ENCODE results near the gene GALNT2. TPM values are rescaled to one million over a fixed set of nuclear protein-coding genes. Genes with fewer than 3 reads are reported as not detected.
A peak's percentile ranks its signal among the peaks of the same experiment; 100 is the strongest.

GALNT2 gene
- total RNA-seq = 35.7 and 49.8 TPM in 2 replicates

DNA sequence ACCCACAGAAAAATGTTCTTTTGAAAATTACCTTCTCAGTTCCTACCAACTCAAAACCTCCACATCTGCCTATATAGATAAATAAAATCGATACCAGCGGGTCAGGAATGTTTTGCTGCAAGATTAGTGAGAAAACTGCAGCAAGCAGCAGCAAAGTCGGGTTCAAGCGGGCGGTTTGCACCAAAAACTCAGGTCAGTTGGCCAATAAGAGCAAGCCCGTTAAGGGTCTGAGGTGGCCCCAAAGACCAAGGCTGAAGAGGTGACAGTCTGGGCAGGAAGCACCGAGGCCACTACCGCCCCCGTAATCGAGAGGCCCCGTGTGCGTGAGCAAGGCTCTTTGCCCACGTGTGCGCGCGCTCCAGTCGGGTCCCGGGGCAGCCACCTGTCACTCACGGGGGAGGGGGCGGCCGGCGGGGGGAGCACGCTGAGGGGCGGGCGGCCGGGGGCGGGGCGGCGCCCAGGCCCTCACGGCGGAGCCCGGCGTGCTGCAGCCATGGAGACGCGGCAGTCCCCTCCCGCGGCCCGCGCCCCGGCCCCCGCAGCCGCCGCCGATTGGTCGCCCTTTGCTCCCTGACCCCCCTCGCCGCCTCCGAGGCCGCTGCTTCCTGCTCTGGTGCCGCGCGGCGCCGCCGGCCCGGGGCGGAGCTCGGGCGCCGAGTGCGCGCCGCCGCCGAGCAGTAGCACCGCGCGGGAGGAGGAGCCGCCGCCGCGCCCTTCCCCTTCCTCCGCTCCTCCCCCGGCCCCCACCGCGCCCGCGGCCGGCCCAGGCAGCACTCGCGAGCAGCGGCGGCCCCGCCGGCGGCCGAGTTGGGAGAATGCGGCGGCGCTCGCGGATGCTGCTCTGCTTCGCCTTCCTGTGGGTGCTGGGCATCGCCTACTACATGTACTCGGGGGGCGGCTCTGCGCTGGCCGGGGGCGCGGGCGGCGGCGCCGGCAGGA, at the start of gene GALNT2:
Gene GALNT2 (plus strand): TSS at position 773 of the 939 bp plus-strand sequence. CDS start 43 bp downstream, at position 816.
- peak; percentile 87 to 89 for DNase-seq (ENCODE audit: low read depth in 2 of 2)

DNA sequence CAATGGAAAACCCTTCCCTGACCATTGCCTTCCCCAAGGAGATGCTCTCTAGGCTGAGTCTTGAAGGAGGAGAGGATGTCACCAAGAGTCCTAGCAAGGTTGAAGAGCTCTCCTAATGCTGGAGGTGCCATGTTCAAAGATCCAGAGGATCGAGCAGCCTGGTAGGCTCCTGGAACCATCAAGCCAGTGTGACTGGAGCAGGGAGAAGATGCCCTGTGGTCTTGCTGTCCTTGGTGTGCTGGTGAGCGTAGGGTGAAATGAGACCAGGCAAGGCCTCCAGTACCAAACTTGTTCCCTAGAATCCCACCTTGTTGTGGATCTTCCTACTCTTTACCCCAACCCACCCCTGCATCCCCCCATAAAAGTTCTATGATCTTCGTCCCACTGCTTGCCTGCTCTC, 46.6 kb upstream of the GALNT2 start:
- no peak for DNase-seq (ENCODE audit: low read depth in 2 of 2)

DNA sequence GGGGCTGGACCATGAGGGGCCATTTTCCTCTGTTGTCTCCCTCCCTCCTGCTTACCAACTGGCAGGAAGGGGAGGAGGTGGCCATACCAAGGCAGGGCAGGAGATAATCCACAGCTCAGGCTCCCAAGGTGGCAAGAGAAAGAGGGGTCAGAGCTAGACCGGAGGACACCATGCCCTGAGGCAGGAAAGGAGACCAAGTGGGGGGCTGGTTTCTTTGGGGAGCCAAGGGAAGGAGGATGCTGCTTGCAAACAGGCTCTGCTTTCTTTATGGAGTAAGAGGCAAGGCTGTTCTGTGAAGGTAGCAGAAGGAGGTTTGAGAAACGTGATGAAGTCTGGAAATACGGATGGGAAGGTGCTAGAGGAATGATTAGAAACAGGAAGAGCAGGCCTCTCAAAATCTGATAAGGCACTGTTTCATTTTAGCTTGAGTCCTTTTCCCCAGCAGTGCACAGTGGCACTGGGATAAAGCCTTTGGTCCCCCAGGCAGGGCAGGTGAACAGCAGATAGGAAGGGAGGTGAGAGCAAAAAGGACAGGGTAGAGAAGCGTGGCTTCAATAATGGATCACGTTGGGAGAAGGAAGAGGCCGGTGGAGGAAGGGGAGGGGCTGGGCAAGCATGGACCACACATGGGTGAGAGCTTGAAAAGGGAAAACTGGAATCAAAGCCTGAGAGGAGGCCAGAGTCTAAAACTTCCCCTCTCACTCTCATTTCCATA, 44.2 kb upstream of the GALNT2 start:
- DNase-seq (ENCODE audit: low read depth in 2 of 2) = no peak

DNA sequence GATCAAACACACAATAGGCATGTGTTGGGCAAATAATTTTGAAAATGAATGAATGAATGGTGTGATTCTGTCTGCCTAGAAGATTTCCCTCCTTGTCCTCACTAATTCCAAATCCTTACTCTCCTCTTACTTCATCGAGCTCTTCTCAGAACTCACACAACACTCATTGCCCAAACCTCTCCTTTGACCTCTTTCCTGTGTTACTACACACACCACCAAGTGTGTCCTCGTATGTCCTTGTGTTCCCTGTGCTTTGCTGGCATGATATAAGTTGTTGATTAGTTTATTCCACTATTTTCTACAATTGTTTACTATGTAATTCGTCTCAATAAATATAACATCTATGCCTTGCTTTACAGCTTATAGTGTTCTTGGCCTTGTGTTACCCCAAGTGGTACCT, 41.4 kb upstream of the GALNT2 start:
- no peak for DNase-seq (ENCODE audit: low read depth in 2 of 2)

DNA sequence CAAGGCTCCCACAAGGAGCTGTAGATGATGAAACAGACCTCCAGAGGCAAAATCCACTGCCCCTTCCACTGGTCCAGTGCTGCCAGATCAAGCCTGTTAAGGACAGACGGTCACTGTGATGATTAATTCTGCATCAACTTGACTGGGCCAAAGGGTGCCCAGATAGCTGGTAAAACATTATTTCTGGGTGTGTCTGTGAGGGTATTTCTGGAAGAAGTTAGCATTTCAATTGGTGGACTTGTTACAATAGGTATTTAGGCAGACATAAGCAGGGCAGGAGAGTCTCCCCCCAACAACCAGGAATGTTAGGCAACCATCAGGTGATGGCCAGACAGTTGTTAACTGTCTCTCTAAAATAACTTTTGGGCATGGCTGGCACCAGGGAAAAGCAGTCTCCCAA, 40.9 kb upstream of the GALNT2 start:
- no peak for DNase-seq (ENCODE audit: low read depth in 2 of 2)

DNA sequence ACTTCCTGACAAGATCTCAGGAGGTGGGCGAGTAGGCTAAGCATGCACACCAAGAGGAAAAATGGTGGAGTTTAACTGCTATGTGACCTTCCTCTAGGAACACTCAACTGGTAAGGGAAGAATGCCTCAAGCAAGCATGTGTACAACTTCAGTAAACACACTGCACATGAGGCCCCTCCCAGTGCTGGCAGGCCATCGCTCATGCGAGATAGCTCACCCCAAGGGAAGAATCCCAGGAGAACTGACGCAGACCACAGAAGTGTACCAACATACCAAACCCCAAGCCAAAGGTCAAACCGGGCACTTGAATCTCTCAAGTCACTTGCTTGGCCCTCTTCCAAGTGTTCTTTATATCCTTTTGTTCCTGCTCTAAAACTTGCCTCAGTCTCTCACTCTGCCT, 40.5 kb upstream of the GALNT2 start:
- DNase-seq (ENCODE audit: low read depth in 2 of 2) = no peak

DNA sequence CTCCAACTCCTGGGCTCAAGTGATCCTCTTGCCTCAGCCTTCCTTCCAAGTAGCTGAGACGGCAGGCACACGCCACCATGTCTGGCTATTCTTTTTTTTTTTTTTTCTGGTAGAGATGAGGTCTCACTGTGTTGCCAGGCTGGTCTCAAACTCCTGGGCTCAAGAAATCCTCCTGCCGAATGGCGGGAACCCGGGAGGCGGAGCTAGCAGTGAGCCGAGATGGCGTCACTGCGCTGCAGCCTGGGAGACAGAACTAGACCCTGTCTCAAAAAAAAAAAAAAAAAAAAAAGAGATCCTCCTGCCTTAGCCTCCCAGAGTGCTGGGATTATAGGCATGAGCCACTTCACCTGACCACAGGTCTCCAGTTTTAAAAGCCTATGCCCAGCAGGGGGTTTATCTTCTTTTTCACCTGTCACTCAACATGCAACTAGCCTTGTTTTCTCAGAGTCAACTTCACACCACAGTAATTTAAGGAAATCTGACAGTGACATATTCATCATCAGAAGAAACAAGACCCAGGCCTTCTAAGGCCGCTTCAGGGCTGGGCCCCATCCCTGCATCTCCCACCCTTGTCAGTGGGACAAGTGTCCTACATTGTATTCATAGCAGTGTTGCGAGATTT, 38.3 kb upstream of the GALNT2 start:
- no peak for DNase-seq (ENCODE audit: low read depth in 2 of 2)

DNA sequence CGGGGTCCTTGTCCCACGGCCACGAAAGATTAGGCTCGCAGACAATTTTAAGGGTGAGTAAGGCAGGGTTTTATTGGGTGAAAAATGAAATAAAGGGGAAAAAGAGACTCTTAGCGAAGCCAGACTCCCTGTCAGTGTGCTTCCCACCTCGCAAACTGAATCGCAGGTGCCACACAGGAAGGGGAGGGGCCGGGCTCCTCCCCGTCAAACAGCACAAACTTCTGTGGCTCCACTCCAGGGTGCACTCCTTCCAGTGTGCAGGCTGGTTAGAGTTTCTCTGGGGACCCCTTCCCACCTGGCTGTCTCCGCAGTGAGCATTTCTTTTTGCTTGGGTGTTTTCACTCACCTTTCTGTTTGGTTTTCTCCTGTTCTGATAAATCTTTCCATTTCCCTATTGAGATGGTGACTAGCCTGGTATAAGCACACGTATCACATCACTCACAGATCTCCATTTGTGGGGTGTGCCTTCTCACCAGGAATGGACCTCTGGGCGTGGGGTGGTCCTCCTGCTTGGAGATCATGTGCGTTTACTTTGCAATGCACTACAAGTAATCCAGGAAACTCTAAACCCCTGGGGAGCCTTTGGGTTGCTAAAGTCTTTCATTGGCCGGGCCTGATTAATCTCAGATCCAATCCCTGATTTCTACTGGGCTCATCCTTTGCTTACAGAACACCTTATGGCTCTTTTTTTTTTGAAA, 37.6 kb upstream of the GALNT2 start:
- no peak for DNase-seq (ENCODE audit: low read depth in 2 of 2)

DNA sequence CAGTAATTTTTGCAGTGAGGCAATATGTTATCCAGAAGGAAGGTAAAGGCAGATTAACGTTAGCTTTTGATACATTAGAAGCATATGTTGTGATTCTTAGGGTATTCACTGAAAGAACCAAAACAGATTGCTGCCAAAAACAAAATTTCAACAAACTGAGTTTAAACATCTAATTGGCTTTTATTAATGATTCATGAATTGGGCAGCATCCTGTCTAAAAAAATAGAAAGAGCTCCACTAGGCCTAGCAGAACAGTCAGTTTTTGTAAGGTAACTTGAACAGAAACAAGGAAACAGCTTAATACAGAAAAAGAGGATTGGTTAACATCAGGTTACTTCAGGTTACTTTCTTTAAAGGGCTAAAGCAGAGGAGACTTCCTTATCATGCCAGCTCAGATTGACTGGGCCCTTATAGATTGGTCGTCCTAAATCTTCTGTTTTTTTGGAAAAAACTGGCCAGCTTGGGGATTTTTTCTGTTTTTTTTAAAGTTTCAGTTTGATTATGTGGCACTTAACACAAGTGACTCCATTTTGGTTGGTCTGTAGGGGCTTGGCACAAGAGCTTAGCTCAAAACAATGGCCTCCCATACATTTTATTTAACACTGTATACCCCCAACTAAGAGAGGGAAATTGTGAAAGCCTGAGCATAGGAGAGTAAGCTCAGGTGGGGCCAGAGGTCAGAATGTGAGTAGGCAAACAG, 36.8 kb upstream of the GALNT2 start:
- DNase-seq (ENCODE audit: low read depth in 2 of 2) = no peak

DNA sequence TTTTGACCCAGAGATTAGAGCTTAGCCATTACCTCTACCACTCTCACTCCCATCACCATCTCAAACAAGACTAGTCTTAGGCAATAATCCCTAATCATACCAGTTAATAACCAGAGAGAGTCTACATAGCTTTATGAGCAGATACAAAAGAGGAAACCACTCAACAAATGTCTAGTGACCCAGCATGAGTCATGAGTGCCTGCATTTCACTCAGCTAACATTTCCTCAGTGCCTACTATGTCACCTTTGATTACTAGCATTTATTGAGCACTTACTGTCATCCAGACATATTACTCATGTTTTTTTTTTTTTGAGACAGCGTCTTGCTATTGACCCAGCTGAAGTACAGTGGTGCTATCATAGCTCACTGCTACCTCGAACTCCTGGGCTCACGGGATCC, 35.9 kb upstream of the GALNT2 start:
- peak in 1 of 2 donors; percentile 34 for DNase-seq (ENCODE audit: low read depth in 2 of 2)

DNA sequence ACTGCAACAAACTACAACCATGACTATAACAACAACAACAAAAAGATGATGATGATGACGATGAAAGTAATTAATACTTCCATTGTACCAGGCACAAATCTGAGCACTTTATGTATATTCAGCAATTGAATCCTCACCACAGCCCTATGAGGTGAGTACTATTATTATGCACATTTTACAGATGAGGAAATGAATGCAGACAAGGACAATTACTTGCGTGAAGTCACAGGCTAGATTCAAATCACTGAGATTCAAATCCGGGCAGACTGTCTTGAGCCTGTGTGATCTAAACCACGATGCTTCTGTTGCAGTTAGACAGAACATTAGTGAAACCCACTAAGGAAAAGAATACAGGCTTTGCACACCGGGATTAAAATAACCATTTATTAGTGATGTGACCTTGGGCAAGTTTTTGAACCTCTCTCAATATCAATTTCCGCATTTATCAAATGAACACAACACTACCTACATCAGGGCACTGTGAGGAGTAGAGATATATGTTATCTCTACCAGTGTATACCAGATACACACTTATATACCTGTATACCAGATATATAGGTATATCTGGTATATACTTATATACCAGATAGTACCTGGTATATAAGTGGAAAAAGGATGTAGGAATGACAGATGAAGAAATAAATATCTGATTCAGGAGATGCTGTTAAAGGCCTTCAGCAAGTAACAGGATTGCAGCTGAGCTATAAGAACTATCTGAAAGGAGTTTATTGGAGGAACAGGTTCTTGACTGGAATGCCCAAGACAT, 34.3 kb upstream of the GALNT2 start:
- DNase-seq (ENCODE audit: low read depth in 2 of 2) = no peak

DNA sequence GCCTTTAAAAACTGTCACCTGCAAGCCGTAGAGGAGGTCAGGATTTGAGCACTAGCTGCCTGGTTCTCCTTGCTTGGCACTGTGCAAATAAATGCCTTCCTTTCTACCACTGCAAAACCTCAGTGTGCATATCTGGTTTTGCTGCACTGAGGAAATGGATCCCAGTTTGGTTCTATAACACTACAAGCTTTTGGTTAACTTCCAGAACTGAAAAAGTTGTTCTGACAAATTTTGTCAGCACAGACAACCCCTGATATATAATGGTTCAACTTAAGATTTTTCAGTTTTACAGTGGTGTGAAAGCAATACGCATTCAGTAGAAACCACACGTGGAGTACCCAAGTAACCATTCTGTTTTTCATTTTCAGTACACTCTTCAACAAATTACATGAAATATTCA, 29.8 kb upstream of the GALNT2 start:
- DNase-seq (ENCODE audit: low read depth in 2 of 2) = no peak

DNA sequence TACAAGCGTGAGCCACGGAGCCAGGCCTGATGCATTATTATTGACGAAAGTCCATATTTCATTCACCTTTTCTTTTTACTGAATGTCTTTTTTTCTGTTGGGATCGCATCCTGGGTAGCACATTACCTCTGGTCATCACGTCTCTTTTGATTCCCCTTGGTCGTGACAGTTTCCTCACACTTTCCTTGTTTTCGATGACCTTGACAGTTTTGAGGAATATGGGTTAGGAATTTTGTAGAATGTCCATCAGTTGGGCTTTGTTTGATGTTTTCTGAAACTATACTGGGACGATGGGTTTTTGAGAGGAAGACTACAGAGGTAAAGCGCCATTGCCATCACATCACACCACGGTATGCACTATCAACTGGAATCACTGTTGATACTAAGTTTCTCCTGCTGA, 26.6 kb upstream of the GALNT2 start:
- no peak for DNase-seq (ENCODE audit: low read depth in 2 of 2)

DNA sequence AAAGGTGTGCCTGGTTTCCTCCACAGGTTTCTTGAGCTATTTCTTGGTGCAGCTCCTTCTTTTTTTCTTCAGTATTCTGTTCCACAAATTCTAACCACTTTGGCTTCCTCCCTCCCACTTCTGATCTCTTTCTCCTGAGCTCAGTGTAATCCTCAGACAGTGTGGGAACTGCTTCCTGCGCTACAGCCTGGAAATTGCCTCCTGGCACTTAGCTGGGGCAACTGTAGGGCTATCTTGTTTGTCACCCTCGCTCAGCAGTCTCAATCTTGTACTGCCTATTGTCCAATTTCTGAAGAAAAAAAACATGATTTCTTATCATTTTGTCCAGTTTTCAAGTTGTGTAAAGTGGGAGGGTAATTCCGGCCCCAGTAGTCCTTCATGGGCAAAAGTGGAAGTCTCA, 24.0 kb upstream of the GALNT2 start:
- no peak for DNase-seq (ENCODE audit: low read depth in 2 of 2)

DNA sequence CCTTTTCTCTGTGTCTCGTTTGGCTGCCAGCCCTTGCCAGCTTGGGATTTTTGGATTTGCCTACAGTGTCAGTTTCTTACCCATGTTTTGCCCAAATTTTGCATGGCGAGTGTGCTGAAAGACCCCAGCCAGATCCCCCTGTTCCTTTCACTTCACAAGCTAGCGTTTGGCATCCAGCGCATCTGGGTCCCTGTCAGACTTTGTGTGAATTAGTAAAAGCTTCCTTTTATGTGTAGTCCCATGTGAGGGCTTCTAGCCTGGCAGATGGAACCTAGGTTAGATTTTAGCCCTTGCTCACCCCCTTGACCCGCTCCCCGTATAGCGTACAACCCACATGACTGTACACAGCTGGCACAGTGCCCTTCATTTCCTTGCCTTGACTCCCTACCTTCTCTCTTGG, 22.3 kb upstream of the GALNT2 start:
- no peak for DNase-seq (ENCODE audit: low read depth in 2 of 2)

DNA sequence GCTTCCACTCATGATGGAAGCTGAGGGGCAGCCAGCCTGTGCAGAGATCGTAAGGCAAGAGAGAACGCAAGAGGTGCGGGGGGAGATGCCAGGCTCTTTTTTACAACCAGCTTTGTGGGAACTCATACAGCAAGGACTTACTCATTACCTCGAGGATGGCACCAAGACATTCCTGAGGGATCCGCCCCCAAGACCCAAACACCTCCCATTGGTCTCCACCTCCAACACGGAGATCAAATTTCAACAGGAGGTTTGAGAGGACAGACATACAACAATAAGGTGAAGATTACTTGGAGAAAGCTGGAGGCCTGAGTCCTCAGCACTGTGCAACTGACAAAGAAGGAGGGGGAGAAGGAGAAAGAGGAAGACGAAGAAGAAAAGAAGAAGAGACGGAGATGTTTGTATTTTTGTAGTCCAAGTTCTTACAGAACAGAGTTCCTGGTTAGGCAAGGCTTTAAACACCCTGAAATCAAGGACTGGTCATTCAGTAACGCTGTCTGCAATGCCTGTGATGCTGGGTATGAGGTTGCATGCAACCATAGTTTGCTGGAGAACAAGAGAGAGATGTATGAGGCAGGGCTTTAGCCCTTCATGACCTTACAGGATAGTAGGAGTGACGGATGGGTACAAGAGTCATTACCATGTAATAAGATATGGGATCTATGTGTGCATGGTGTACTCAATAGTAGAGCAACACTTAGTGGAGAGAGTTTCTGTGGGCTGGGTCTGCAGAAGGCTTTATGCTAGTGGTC, 19.7 kb upstream of the GALNT2 start:
- no peak for DNase-seq (ENCODE audit: low read depth in 2 of 2)

DNA sequence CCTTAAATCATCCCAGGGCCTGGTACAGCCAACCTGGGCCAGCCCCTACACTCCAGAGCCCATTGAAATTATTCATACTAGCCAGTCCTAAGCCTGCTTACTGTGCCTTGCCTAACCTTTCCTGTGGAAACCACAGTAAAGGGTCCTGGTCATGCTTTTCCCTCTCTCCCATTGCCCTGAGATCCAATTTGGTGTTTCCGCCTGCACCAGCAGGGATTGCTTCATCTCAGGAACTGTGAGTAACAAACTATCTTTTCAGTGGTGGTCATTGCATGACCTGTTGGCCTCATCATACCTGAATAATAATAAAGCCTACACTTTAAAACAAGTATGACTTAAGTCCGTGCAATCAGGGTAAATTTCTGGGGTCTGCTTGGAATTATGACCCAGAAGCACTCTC, 18.7 kb upstream of the GALNT2 start:
- DNase-seq (ENCODE audit: low read depth in 2 of 2) = no peak

DNA sequence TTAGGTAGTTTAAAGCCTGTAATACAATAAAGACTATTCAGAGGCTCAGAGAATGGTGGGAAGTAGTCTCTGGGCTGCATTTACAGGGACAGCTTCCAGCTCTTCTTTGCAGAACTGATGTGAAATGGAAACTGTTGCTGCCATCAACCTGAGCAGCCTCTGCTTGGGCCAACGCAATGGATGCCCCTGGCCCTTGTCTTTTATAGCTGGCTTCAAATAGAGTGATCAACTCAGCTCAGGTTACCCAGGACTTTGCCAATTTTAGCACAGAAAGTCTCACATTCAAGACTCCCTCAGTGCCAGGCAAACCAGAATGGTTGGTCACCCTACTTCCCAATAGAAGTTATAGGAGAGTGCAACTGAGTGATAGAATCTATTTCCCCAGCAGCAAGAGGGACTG, 18.1 kb upstream of the GALNT2 start:
- no peak for DNase-seq (ENCODE audit: low read depth in 2 of 2)

DNA sequence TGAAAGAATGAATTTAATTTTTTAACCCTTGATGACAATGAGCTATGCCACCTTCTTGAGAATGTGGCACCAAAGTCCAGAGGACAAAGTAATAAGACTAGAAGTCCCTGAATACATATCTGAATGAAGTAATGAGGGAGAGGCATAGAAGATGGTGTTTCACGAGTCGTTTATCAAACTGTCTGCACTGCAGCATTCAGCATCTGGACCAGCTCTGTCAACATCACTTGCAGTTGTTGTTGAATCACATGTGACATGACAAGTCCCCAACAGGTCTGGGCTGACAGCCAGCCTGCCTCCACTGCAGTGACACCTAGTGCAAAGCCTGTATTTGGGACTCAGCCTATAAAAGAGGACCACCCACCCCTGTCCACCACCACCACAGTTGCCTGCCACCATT, 17.3 kb upstream of the GALNT2 start:
- no peak for DNase-seq (ENCODE audit: low read depth in 2 of 2)
